ENCODE data around the gene TAF1B. TPM values are rescaled to one million over a fixed set of nuclear protein-coding genes. Genes with fewer than 3 reads are reported as not detected.

Gene TAF1B
- total RNA-seq, 2 experiments from 2014 or later, result 33.0 to 35.6 TPM

DNA sequence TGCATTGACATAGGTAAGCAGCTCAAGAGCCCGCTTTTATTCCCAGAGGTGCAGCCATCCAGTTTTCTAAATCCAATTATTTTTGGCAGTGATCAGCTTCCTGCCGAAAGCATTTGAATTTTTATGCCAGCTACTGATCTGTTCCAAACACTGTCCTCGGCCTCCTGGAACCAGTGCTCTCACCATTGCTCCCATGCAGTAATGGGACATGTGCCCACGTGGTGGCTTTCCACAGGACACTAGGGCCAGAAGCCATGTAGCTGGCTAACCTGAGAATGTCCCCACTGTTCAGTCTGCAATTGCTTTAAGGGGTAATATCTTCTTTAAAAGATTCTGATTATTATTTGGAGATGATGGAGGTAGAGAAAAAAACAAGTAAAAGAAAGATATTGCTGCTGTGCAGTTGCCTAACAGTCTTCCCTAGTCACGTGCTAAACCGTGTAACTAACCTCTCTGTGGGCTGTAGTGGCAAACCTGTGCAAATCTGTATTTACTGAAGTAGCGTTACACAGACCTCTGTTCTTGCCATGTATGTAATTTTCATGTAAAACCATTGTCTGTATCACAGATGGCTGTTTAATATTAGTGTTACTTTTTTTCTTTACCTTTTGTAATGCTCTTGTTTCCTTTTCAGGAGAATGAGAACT lies 121.2 kb downstream of the TAF1B start:
- POLR2A ChIA-PET, result no interaction called here
- Mint-ChIP-seq H3K4me1 (ENCODE audit: low read depth) (peaks cover 16% of the 10 kb centered on the region), H3K9me3 (ENCODE audit: insufficient read depth) (no peaks in the 10 kb centered on the region), H3K27me3 (ENCODE audit: low read depth) (peaks cover 11% of the 10 kb centered on the region), H3K4me3 (no peak overlapping the region), H3K27ac (no peak overlapping the region), H3K36me3 (ENCODE audit: low read depth) (no peaks in the 10 kb centered on the region)
- CTCF ChIA-PET, result interaction anchor here (0.7 to 2.2 kb wide), 6 partner anchors 20 to 165 kb away, joined by 3 to 11 read pairs (median 4); no protein-coding TSS in a partner anchor
- no peak for DNase-seq
- no peak for ATAC-seq

DNA sequence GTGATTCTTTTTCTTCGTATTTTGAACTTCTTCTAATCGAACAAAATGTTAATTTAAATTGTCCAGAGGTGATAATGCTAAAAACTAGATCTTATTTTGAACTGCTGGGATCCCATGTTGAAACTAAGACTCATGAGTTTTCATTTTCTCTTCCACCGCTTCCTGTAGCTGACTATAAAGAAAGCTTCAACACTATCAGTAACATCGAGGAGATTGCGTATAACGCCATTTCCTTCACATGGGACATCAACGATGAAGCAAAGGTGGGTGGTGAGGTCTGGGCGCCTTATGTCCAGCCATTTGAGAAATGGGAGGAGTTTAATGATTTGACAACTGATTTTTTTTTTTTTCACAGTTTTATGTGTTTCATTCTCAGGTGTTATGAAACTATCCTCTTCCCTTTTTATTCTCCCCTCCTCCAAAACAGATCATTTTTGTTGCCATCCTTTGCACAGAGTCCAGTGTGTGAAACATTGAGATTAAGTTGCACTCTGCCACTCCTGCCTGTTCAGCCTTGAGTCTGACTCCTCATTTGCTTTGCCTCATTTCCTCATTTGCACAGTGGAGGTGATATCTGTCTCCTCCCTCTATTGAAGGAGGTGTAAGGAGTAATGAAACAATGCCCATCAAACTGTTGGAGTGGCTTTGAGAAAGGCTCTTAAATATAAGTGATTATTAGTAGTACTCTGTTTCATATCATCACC lies 122.0 kb downstream of the TAF1B start:
- H3K4me1 Mint-ChIP-seq (ENCODE audit: low read depth), result peaks cover 16% of the 10 kb centered on the region
- no peaks in the 10 kb centered on the region for H3K9me3 Mint-ChIP-seq (ENCODE audit: insufficient read depth)
- no peak overlapping the region for H3K27ac Mint-ChIP-seq
- POLR2A ChIA-PET, result no interaction called here
- DNase-seq, result no peak
- CTCF ChIA-PET, result interaction anchor here (0.7 to 3.6 kb wide), 8 partner anchors 14 to 166 kb away, joined by 3 to 18 read pairs (median 4); no protein-coding TSS in a partner anchor
- no peak for ATAC-seq
- no peak overlapping the region for H3K4me3 Mint-ChIP-seq
- H3K27me3 Mint-ChIP-seq (ENCODE audit: low read depth), result peaks cover 11% of the 10 kb centered on the region
- no peaks in the 10 kb centered on the region for H3K36me3 Mint-ChIP-seq (ENCODE audit: low read depth)

DNA sequence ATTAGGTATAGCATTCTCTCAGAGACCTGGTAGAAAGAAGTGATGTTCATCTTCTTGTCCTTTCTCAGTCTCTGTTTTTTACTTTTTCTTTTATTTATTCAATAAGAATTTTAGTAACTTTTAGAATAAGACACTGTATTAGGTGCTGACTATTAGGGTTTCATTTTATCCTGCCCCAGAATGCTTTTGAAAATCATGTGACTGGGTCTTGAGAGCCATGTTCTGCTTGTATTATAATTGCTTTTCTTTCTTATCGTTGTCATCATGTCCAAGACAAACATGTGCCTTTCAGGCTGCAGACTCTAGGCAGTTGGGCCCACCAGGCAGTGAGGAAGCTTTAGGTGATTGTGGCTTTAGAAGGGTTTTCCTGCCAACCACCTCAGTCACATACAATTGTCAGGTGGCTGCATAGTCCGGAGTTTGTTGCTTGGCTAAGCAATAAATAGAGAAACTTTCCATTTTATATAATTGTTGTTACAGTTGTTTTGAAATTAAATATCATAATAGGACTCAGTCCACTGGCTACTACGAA lies 123.3 kb downstream of the TAF1B start:
- Mint-ChIP-seq H3K36me3 (ENCODE audit: low read depth) (no peaks in the 10 kb centered on the region), H3K27me3 (ENCODE audit: low read depth) (peaks cover 10% of the 10 kb centered on the region), H3K4me3 (no peak overlapping the region), H3K27ac (no peak overlapping the region), H3K9me3 (ENCODE audit: insufficient read depth) (no peaks in the 10 kb centered on the region), H3K4me1 (ENCODE audit: low read depth) (peaks cover 16% of the 10 kb centered on the region)
- ChIA-PET CTCF (interaction anchor here (1.0 to 3.6 kb wide), 3 partner anchors 13 to 131 kb away, joined by 3 to 18 read pairs (median 3); no protein-coding TSS in a partner anchor), POLR2A (no interaction called here)
- DNase-seq (no peak), ATAC-seq (peak; percentile 57)

DNA sequence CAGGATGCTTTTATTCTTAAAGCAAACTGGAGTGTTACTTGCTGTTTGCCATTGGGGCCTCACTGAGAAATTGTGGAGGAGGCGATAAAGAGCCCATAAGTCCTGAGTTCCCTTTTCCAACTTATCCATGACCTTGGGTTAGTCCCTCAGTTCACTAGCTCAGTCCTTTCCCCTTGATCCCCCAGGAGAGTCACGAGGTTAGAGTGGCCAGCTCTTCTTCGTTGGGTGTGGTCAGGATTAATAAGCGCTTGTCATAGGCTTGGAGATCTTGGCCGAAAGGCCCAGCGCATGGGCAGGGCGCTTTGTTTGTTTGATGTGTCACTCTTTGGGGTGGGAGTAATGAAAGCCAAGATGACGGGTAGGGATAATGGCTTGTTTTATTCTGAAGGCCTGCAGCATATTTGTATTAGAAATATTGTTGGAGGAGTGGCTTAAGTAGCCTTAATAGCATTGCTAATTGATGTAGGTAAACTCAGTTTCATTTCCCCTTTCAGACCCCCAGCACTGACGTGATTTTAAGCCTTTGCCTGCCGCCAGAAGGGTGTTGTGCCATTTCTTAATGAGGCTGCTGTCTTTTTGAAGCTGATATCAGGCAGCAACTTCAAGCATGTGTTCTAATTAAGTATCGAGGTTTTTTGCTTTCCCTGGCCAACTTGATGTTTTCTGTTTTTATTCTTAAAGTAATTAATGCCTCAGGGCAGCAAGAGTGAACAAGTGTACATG lies 123.9 kb downstream of the TAF1B start:
- Mint-ChIP-seq H3K4me3 (no peak overlapping the region), H3K27ac (no peak overlapping the region), H3K9me3 (ENCODE audit: insufficient read depth) (no peaks in the 10 kb centered on the region), H3K36me3 (ENCODE audit: low read depth) (no peaks in the 10 kb centered on the region), H3K4me1 (ENCODE audit: low read depth) (peaks cover 16% of the 10 kb centered on the region), H3K27me3 (ENCODE audit: low read depth) (peaks cover 5% of the 10 kb centered on the region)
- no peak for DNase-seq
- ChIA-PET POLR2A (no interaction called here), CTCF (interaction anchor here (0.7 to 3.6 kb wide), 4 partner anchors 17 to 167 kb away, joined by 3 to 18 read pairs (median 3); no protein-coding TSS in a partner anchor)
- no peak for ATAC-seq

- no peaks in the 10 kb centered on the region for H3K36me3 Mint-ChIP-seq (ENCODE audit: low read depth)
- ChIA-PET POLR2A (no interaction called here), CTCF (interaction anchor here (1.0 to 3.8 kb wide), 4 partner anchors 10 to 169 kb away, joined by 3 to 39 read pairs (median 11); no protein-coding TSS in a partner anchor)
- peaks cover 16% of the 10 kb centered on the region for H3K4me1 Mint-ChIP-seq (ENCODE audit: low read depth)
- H3K27me3 Mint-ChIP-seq (ENCODE audit: low read depth), result peaks cover 5% of the 10 kb centered on the region
- H3K4me3 Mint-ChIP-seq, result no peak overlapping the region
- H3K9me3 Mint-ChIP-seq (ENCODE audit: insufficient read depth), result no peaks in the 10 kb centered on the region
- ATAC-seq (no peak), DNase-seq (no peak)
- no peak overlapping the region for H3K27ac Mint-ChIP-seq
These were observed 125.6 kb downstream of the TAF1B start for GRCh38 chr2:9968553-9969497.

- H3K27me3 Mint-ChIP-seq (ENCODE audit: low read depth), result peaks cover 9% of the 10 kb centered on the region
- no peak overlapping the region for H3K4me3 Mint-ChIP-seq
- CTCF ChIA-PET, result interaction anchor here (1.5 to 3.8 kb wide), 2 partner anchors 9 to 14 kb away, joined by 3 to 39 read pairs; no protein-coding TSS in a partner anchor
- POLR2A ChIA-PET, result no interaction called here
- no peaks in the 10 kb centered on the region for H3K9me3 Mint-ChIP-seq (ENCODE audit: insufficient read depth)
- H3K36me3 Mint-ChIP-seq (ENCODE audit: low read depth), result no peaks in the 10 kb centered on the region
- ATAC-seq, result no peak
- peaks cover 8% of the 10 kb centered on the region for H3K4me1 Mint-ChIP-seq (ENCODE audit: low read depth)
- no peak for DNase-seq
- H3K27ac Mint-ChIP-seq, result no peak overlapping the region
These were observed 127.1 kb downstream of the TAF1B start for GRCh38 chr2:9970200-9971044.

- Mint-ChIP-seq H3K27ac (no peak overlapping the region), H3K9me3 (ENCODE audit: insufficient read depth) (no peaks in the 10 kb centered on the region), H3K36me3 (ENCODE audit: low read depth) (no peaks in the 10 kb centered on the region), H3K27me3 (ENCODE audit: low read depth) (peaks cover 9% of the 10 kb centered on the region), H3K4me1 (ENCODE audit: low read depth) (peaks cover 3% of the 10 kb centered on the region), H3K4me3 (no peak overlapping the region)
- ChIA-PET CTCF (interaction anchor here (0.9 to 3.8 kb wide), 5 partner anchors 9 to 171 kb away, joined by 3 to 39 read pairs (median 3); no protein-coding TSS in a partner anchor), POLR2A (interaction anchor here (1.2 kb wide), 1 partner anchor 34 kb away, joined by 3 read pairs; no protein-coding TSS in a partner anchor)
- ATAC-seq (no peak), DNase-seq (no peak)
These were observed 128.0 kb downstream of the TAF1B start for GRCh38 chr2:9971105-9971818.

- POLR2A ChIA-PET, result interaction anchor here (0.7 to 1.2 kb wide), 2 partner anchors 34 to 189 kb away, joined by 3 to 5 read pairs; no protein-coding TSS in a partner anchor
- Mint-ChIP-seq H3K4me1 (ENCODE audit: low read depth) (no peaks in the 10 kb centered on the region), H3K36me3 (ENCODE audit: low read depth) (no peaks in the 10 kb centered on the region), H3K27me3 (ENCODE audit: low read depth) (peaks cover 13% of the 10 kb centered on the region), H3K9me3 (ENCODE audit: insufficient read depth) (no peaks in the 10 kb centered on the region), H3K4me3 (no peak overlapping the region), H3K27ac (no peak overlapping the region)
- CTCF ChIA-PET, result interaction anchor here (0.9 to 3.8 kb wide), 4 partner anchors 12 to 172 kb away, joined by 3 to 39 read pairs (median 4); no protein-coding TSS in a partner anchor
- ATAC-seq (no peak), DNase-seq (no peak)
These were observed 128.6 kb downstream of the TAF1B start for GRCh38 chr2:9971890-9972289.

- Mint-ChIP-seq H3K4me1 (ENCODE audit: low read depth) (no peaks in the 10 kb centered on the region), H3K4me3 (no peak overlapping the region), H3K9me3 (ENCODE audit: insufficient read depth) (no peaks in the 10 kb centered on the region), H3K27me3 (ENCODE audit: low read depth) (peaks cover 15% of the 10 kb centered on the region), H3K27ac (no peak overlapping the region), H3K36me3 (ENCODE audit: low read depth) (no peaks in the 10 kb centered on the region)
- ChIA-PET POLR2A (interaction anchor here (0.6 to 1.2 kb wide), 3 partner anchors 12 to 190 kb away, joined by 3 to 5 read pairs (median 3); no protein-coding TSS in a partner anchor), CTCF (interaction anchor here (0.6 to 3.8 kb wide), 4 partner anchors 11 to 159 kb away, joined by 3 to 39 read pairs (median 14); no protein-coding TSS in a partner anchor)
- ATAC-seq (no peak), DNase-seq (no peak)
These were observed 129.6 kb downstream of the TAF1B start for GRCh38 chr2:9972621-9973479.
